SJCRH30 (cell line): Measurements from ENCODE around the gene MYO1H. TPM values are rescaled to one million over a fixed set of nuclear protein-coding genes. Genes with fewer than 3 reads are reported as not detected.
"Not testable (repeated sequence)": the region's sequence is repeated elsewhere in the genome, so short reads cannot be mapped to it uniquely, and the experiment has no call there.

Experiments used
- DNase-seq, 2 experiments: peaks; one replicate each; pipeline ENCODE4 v3.0.0-alpha.2; 2015 to 2020
- H3K27ac ChIP-seq: fragments of 250-450 bp; sonication (Bioruptor Pico); 2 replicates; pipeline ENCODE4 v1.5.1; 2020; ENCODE audit warnings: mild to moderate bottlenecking, moderate library complexity
- H3K27me3 ChIP-seq: fragments of 250-450 bp; sonication (Bioruptor Pico); 2 replicates; pipeline ENCODE4 v1.5.1; 2020; ENCODE audit warnings: mild to moderate bottlenecking, moderate library complexity
- H3K36me3 ChIP-seq: fragments of 250-450 bp; sonication (Bioruptor Pico); 2 replicates; pipeline ENCODE4 v1.5.1; 2020; ENCODE audit warnings: mild to moderate bottlenecking, moderate library complexity
- H3K4me1 ChIP-seq: fragments of 250-450 bp; sonication (Bioruptor Pico); 2 replicates; pipeline ENCODE4 v1.5.1; 2020; ENCODE audit warnings: mild to moderate bottlenecking, moderate library complexity
- H3K4me3 ChIP-seq: fragments of 250-450 bp; sonication (Bioruptor Pico); 2 replicates; pipeline ENCODE4 v1.5.1; 2020; ENCODE audit warnings: mild to moderate bottlenecking, moderate library complexity
- H3K9me3 ChIP-seq: fragments of 250-450 bp; sonication (Bioruptor Pico); replicated peaks from 2 replicates; pipeline ENCODE4 v1.5.1; 2020; ENCODE audit warnings: mild to moderate bottlenecking, moderate library complexity
- total RNA-seq: library from RNA; depleted of rRNA; stranded (reverse); fragments of >200 nt; shearing (Covaris generic); gene quantifications from 2 replicates; pipeline ENCODE4 v1.2.3, GENCODE V29; 2014

Gene MYO1H
- total RNA-seq, 1 experiment from 2014 or later = not detected

GRCh38 chr12:109422251-109422650 is 74.6 kb downstream of the MYO1H start:
- Histone ChIP-seq H3K4me1 (no peaks in the 10 kb centered on the region), H3K36me3 (no peaks in the 10 kb centered on the region), H3K27me3 (no peaks in the 10 kb centered on the region; the same call in 1 of the 2 replicates), H3K27ac (no peak overlapping the region), H3K4me3 (no peak overlapping the region), H3K9me3 (no peaks in the 10 kb centered on the region)
- no peak for DNase-seq

GRCh38 chr12:109423392-109423791 is 75.7 kb downstream of the MYO1H start:
- H3K9me3 ChIP-seq = no peaks in the 10 kb centered on the region
- no peaks in the 10 kb centered on the region; the same call in 1 of the 2 replicates for H3K27me3 ChIP-seq
- peaks cover 2% of the 10 kb centered on the region; the same call in 1 of the 2 replicates for H3K4me1 ChIP-seq
- H3K4me3 ChIP-seq = no peak overlapping the region
- no peak overlapping the region for H3K27ac ChIP-seq
- H3K36me3 ChIP-seq = no peaks in the 10 kb centered on the region
- DNase-seq = no peak

GRCh38 chr12:109428037-109428629 is 80.4 kb downstream of the MYO1H start:
- Histone ChIP-seq H3K27ac (no peak overlapping the region), H3K4me1 (peaks cover 2% of the 10 kb centered on the region; the same call in 1 of the 2 replicates), H3K9me3 (no peaks in the 10 kb centered on the region), H3K36me3 (no peaks in the 10 kb centered on the region), H3K27me3 (no peaks in the 10 kb centered on the region; the same call in 1 of the 2 replicates), H3K4me3 (no peak overlapping the region)
- peak; percentile 70 to 88 for DNase-seq

- not testable (repeated sequence) for H3K27ac ChIP-seq, H3K27me3 ChIP-seq, H3K4me3 ChIP-seq, H3K36me3 ChIP-seq, H3K9me3 ChIP-seq, DNase-seq, H3K4me1 ChIP-seq
Measured at GRCh38 chr12:109428804-109429203, 81.1 kb downstream of the MYO1H start.

- Histone ChIP-seq H3K4me3 (no peak overlapping the region), H3K9me3 (no peaks in the 10 kb centered on the region), H3K27me3 (no peaks in the 10 kb centered on the region), H3K4me1 (peaks cover 2% of the 10 kb centered on the region; the same call in 1 of the 2 replicates), H3K36me3 (no peaks in the 10 kb centered on the region), H3K27ac (no peak overlapping the region)
- no peak for DNase-seq
Measured at GRCh38 chr12:109430244-109430643, 82.5 kb downstream of the MYO1H start.

- no peaks in the 10 kb centered on the region for H3K9me3 ChIP-seq
- no peak overlapping the region for H3K27ac ChIP-seq
- H3K36me3 ChIP-seq = no peaks in the 10 kb centered on the region
Measured at GRCh38 chr12:109432431-109432830, 84.7 kb downstream of the MYO1H start.

GRCh38 chr12:109432842-109433304 is 85.2 kb downstream of the MYO1H start:
- DNase-seq = peak; percentile 85 to 87
- Histone ChIP-seq H3K27ac (no peak overlapping the region), H3K9me3 (no peaks in the 10 kb centered on the region), H3K4me3 (no peak overlapping the region), H3K36me3 (no peaks in the 10 kb centered on the region), H3K4me1 (peaks cover 2% of the 10 kb centered on the region; the same call in 1 of the 2 replicates), H3K27me3 (no peaks in the 10 kb centered on the region)

More at GRCh38 chr12:109432431-109432830, 84.7 kb downstream of the MYO1H start:
- H3K4me3 ChIP-seq = no peak overlapping the region
- DNase-seq = no peak
- H3K4me1 ChIP-seq = peaks cover 2% of the 10 kb centered on the region; the same call in 1 of the 2 replicates
- H3K27me3 ChIP-seq = no peaks in the 10 kb centered on the region

- DNase-seq = peak; percentile 11 to 28
- H3K36me3 ChIP-seq = no peaks in the 10 kb centered on the region
- H3K9me3 ChIP-seq = no peaks in the 10 kb centered on the region
- no peaks in the 10 kb centered on the region for H3K4me1 ChIP-seq
- no peak overlapping the region for H3K4me3 ChIP-seq
- H3K27me3 ChIP-seq = no peaks in the 10 kb centered on the region
- no peak overlapping the region for H3K27ac ChIP-seq
Measured at GRCh38 chr12:109433618-109434017, 85.9 kb downstream of the MYO1H start.

GRCh38 chr12:109434582-109434981 is 86.9 kb downstream of the MYO1H start:
- Histone ChIP-seq H3K4me3 (no peak overlapping the region), H3K27ac (no peak overlapping the region), H3K9me3 (no peaks in the 10 kb centered on the region), H3K36me3 (no peaks in the 10 kb centered on the region), H3K4me1 (no peaks in the 10 kb centered on the region), H3K27me3 (no peaks in the 10 kb centered on the region)
- no peak for DNase-seq

GRCh38 chr12:109435428-109436187 is 87.9 kb downstream of the MYO1H start:
- Histone ChIP-seq H3K9me3 (no peaks in the 10 kb centered on the region), H3K4me1 (no peaks in the 10 kb centered on the region), H3K27me3 (no peaks in the 10 kb centered on the region), H3K27ac (no peak overlapping the region), H3K4me3 (no peak overlapping the region), H3K36me3 (no peaks in the 10 kb centered on the region)
- DNase-seq = no peak

GRCh38 chr12:109436188-109436560 is 88.5 kb downstream of the MYO1H start:
- no peak overlapping the region for H3K4me3 ChIP-seq
- no peaks in the 10 kb centered on the region for H3K4me1 ChIP-seq
- no peaks in the 10 kb centered on the region for H3K36me3 ChIP-seq
- no peaks in the 10 kb centered on the region for H3K9me3 ChIP-seq
- no peaks in the 10 kb centered on the region for H3K27me3 ChIP-seq
- no peak overlapping the region for H3K27ac ChIP-seq
- no peak for DNase-seq

GRCh38 chr12:109439181-109439580 is 91.5 kb downstream of the MYO1H start:
- Histone ChIP-seq H3K4me1 (no peaks in the 10 kb centered on the region), H3K9me3 (no peaks in the 10 kb centered on the region), H3K4me3 (no peak overlapping the region), H3K27ac (no peak overlapping the region), H3K36me3 (no peaks in the 10 kb centered on the region), H3K27me3 (no peaks in the 10 kb centered on the region)
- no peak for DNase-seq

- not testable (repeated sequence) for H3K4me1 ChIP-seq, H3K9me3 ChIP-seq, H3K4me3 ChIP-seq, H3K27me3 ChIP-seq, DNase-seq, H3K27ac ChIP-seq, H3K36me3 ChIP-seq
Measured at GRCh38 chr12:109439951-109440350, 92.3 kb downstream of the MYO1H start.

GRCh38 chr12:109440851-109441490 is 93.3 kb downstream of the MYO1H start:
- 0 out of 2 replicates have a peak, but pooled peaks cover 2% of the 10 kb centered on the region for H3K36me3 ChIP-seq
- H3K27me3 ChIP-seq = no peaks in the 10 kb centered on the region
- H3K9me3 ChIP-seq = no peaks in the 10 kb centered on the region
- no peaks in the 10 kb centered on the region for H3K4me1 ChIP-seq
- H3K4me3 ChIP-seq = no peak overlapping the region
- no peak overlapping the region for H3K27ac ChIP-seq
- no peak for DNase-seq

- Histone ChIP-seq H3K4me3 (no peak overlapping the region), H3K27me3 (no peaks in the 10 kb centered on the region), H3K27ac (no peak overlapping the region), H3K9me3 (no peaks in the 10 kb centered on the region), H3K36me3 (0 out of 2 replicates have a peak, but pooled peaks cover 2% of the 10 kb centered on the region), H3K4me1 (no peaks in the 10 kb centered on the region)
- no peak for DNase-seq
Measured at GRCh38 chr12:109443794-109444193, 96.1 kb downstream of the MYO1H start.
